Ovary (tissue), 3 donors: ENCODE measurements around the gene NCAPD2.

Source experiments
- POLR2A ChIP-seq: fragments of 450-650 bp; IDR thresholded peaks from one replicate; pipeline ENCODE4 v1.6.1; 2017; ENCODE audit warnings: antibody characterized with exemption, mild to moderate bottlenecking, moderate library complexity
- TF ChIP-seq, protein P1 (sequence below), 3 donors: fragments of 450-650 bp in 2 of 3; fragments of 200-600 bp in 1 of 3; IDR thresholded peaks; one replicate each; pipeline versions ENCODE4 v1.5.1 to v1.8.0; 2016 to 2022; ENCODE audit warnings: antibody characterized with exemption in 3 of 3, mild to moderate bottlenecking in 1 of 3
- donor health status: DM: no; HTN: no; CAD: no.

DNA sequence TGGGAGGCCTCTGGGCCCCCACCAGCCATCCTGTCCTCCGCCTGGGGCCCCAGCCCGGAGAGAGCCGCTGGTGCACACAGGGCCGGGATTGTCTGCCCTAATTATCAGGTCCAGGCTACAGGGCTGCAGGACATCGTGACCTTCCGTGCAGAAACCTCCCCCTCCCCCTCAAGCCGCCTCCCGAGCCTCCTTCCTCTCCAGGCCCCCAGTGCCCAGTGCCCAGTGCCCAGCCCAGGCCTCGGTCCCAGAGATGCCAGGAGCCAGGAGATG is 39.7 kb downstream of the NCAPD2 start:
- TF ChIP-seq, protein P1, sequence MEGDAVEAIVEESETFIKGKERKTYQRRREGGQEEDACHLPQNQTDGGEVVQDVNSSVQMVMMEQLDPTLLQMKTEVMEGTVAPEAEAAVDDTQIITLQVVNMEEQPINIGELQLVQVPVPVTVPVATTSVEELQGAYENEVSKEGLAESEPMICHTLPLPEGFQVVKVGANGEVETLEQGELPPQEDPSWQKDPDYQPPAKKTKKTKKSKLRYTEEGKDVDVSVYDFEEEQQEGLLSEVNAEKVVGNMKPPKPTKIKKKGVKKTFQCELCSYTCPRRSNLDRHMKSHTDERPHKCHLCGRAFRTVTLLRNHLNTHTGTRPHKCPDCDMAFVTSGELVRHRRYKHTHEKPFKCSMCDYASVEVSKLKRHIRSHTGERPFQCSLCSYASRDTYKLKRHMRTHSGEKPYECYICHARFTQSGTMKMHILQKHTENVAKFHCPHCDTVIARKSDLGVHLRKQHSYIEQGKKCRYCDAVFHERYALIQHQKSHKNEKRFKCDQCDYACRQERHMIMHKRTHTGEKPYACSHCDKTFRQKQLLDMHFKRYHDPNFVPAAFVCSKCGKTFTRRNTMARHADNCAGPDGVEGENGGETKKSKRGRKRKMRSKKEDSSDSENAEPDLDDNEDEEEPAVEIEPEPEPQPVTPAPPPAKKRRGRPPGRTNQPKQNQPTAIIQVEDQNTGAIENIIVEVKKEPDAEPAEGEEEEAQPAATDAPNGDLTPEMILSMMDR (IDR thresholded peaks at IDR 0.05): no peak
- TF ChIP-seq POLR2A: no peak
